CD14-positive monocyte (primary cell): Measurements from ENCODE around the gene PRLR. TPM values are rescaled to one million over a fixed set of nuclear protein-coding genes. Genes with fewer than 3 reads are reported as not detected.

Source experiments
- DNase-seq, 3 donors: peaks; one replicate each; pipeline ENCODE4 v3.0.0-alpha.2; 2011 to 2022
- H2AFZ ChIP-seq: 2 replicates; pipeline ENCODE4 v1.6.0; 2012; ENCODE audit warnings: mild to moderate bottlenecking, low read depth, low read length, inconsistent platforms; ENCODE audit not compliant: insufficient read depth, poor library complexity, severe bottlenecking
- H3K27ac ChIP-seq, 2 donors: 1 replicate in 1 of 2; 2 replicates in 1 of 2; pipeline ENCODE4 v1.5.1; 2012 to 2013; ENCODE audit warnings: low read length in 2 of 2, control low read depth in 1 of 2, inconsistent platforms in 1 of 2, low read depth in 1 of 2, mild to moderate bottlenecking in 1 of 2
- H3K27me3 ChIP-seq, 2 donors: one replicate each; pipeline versions ENCODE4 v1.6.0 to v1.6.1; 2011 to 2013; ENCODE audit warnings: low read length in 2 of 2; ENCODE audit not compliant: control insufficient read depth in 2 of 2, insufficient read depth in 2 of 2
- H3K36me3 ChIP-seq, 2 donors: replicated peaks in 1 of 2; 1 replicate in 1 of 2; 2 replicates in 1 of 2; pipeline versions ENCODE4 v1.5.1 to v1.6.1; 2012 to 2013; ENCODE audit warnings: low read length in 2 of 2, control low read depth in 1 of 2, inconsistent platforms in 1 of 2, mild to moderate bottlenecking in 1 of 2; ENCODE audit not compliant: insufficient read depth in 2 of 2, control insufficient read depth in 1 of 2
- H3K4me1 ChIP-seq, 2 donors: 1 replicate in 1 of 2; 2 replicates in 1 of 2; pipeline versions ENCODE4 v1.5.1 to v1.6.1; 2012 to 2013; ENCODE audit warnings: low read length in 2 of 2, control low read depth in 1 of 2, inconsistent platforms in 1 of 2, mild to moderate bottlenecking in 1 of 2, moderate library complexity in 1 of 2; ENCODE audit not compliant: insufficient read depth in 2 of 2, control insufficient read depth in 1 of 2
- H3K4me2 ChIP-seq: replicated peaks from 2 replicates; pipeline ENCODE3; 2012; ENCODE audit warnings: low read length, moderate library complexity, mild to moderate bottlenecking; ENCODE audit not compliant: poor library complexity, severe bottlenecking; ENCODE audit errors: extremely low read depth
- H3K4me3 ChIP-seq, 3 experiments: fragments of 200-600 bp in 1 of 3; sonication (generic) in 1 of 3; replicated peaks in 1 of 3; 1 replicate in 2 of 3; 2 replicates in 1 of 3; pipeline ENCODE4 v1.5.1; 2011 to 2013; ENCODE audit warnings: low read length in 3 of 3, mild to moderate bottlenecking in 3 of 3, control low read depth in 2 of 3, low read depth in 2 of 3, inconsistent platforms in 1 of 3, moderate library complexity in 1 of 3
- H3K79me2 ChIP-seq: 2 replicates; pipeline ENCODE4 v1.6.0; 2012; ENCODE audit warnings: mild to moderate bottlenecking, control low read depth, inconsistent platforms, low read length, moderate library complexity; ENCODE audit not compliant: insufficient read depth
- H3K9ac ChIP-seq: 2 replicates; pipeline ENCODE4 v1.6.0; 2017; ENCODE audit warnings: low read length, mild to moderate bottlenecking; ENCODE audit not compliant: insufficient read depth, poor library complexity, severe bottlenecking
- H3K9me3 ChIP-seq, 2 donors: replicated peaks in 1 of 2; 1 replicate in 1 of 2; 2 replicates in 1 of 2; pipeline versions ENCODE4 v1.5.1 to v1.6.1; 2012 to 2013; ENCODE audit warnings: low read length in 2 of 2, control low read depth in 1 of 2; ENCODE audit not compliant: control insufficient read depth in 1 of 2, insufficient read depth in 1 of 2
- H4K20me1 ChIP-seq: 2 replicates; pipeline ENCODE4 v1.6.0; 2012; ENCODE audit warnings: mild to moderate bottlenecking, low read length, control low read depth, moderate library complexity; ENCODE audit not compliant: insufficient read depth
- H3K27ac Mint-ChIP-seq, 7 donors: one replicate each; pipeline ENCODE4 v1.8.0; 2020; ENCODE audit warnings: mild to moderate bottlenecking in 7 of 7, mixed read lengths in 7 of 7, moderate library complexity in 6 of 7, inconsistent platforms in 2 of 7
- H3K27me3 Mint-ChIP-seq, 3 donors: one replicate each; pipeline ENCODE4 v1.8.0; 2021 to 2022; ENCODE audit warnings: low read depth in 3 of 3, mild to moderate bottlenecking in 3 of 3, mixed read lengths in 3 of 3, moderate library complexity in 3 of 3, inconsistent platforms in 1 of 3
- H3K36me3 Mint-ChIP-seq, 2 donors: one replicate each; pipeline ENCODE4 v1.8.0; 2020; ENCODE audit warnings: mixed read lengths in 2 of 2, inconsistent platforms in 1 of 2, mild to moderate bottlenecking in 1 of 2
- H3K4me1 Mint-ChIP-seq: one replicate; pipeline ENCODE4 v1.8.0; 2020; ENCODE audit warnings: mild to moderate bottlenecking, mixed read lengths
- H3K4me3 Mint-ChIP-seq, 2 donors: one replicate each; pipeline ENCODE4 v1.8.0; 2020; ENCODE audit warnings: mild to moderate bottlenecking in 2 of 2, mixed read lengths in 2 of 2, moderate library complexity in 1 of 2
- H3K9me3 Mint-ChIP-seq, 7 donors: one replicate each; pipeline ENCODE4 v1.8.0; 2020 to 2022; ENCODE audit warnings: mixed read lengths in 7 of 7, mild to moderate bottlenecking in 6 of 7, moderate library complexity in 6 of 7, inconsistent platforms in 2 of 7
- CTCF ChIP-seq: fragments of 200-600 bp; IDR thresholded peaks from one replicate; pipeline ENCODE4 v1.8.0; 2022; ENCODE audit warnings: antibody characterized with exemption, mild to moderate bottlenecking
- WGBS: methylation state at CpG from one replicate; pipeline ENCODE4 v1.1.5; 2013; ENCODE audit warnings: missing lambda C conversion rate; ENCODE audit not compliant: insufficient coverage; 5-methylcytosine and 5-hydroxymethylcytosine counted together
- intact Hi-C, 2 donors: fragments of 100-400 bp; cut with micrococcal nuclease; formaldehyde crosslinking; loops; one replicate each; pipeline versions ENCODE4 v1.15.0 to v1.15.1; 2023
- polyA plus RNA-seq, 3 donors: library from polyadenylated mRNA; depleted of rRNA in 1 of 3; unstranded in 2 of 3; stranded (reverse) in 1 of 3; fragments of 300-500 nt in 2 of 3; fragments of >200 nt in 1 of 3; fragmentation: Illumina TruSeq in 2 of 3; gene quantifications; 1 replicate in 2 of 3; 2 replicates in 1 of 3; pipeline ENCODE4 v1.2.3, GENCODE V29; 2012 to 2021

Gene PRLR
- polyA plus RNA-seq, 3 donors = 0.12 to 1.7 (median 0.88) TPM

DNA sequence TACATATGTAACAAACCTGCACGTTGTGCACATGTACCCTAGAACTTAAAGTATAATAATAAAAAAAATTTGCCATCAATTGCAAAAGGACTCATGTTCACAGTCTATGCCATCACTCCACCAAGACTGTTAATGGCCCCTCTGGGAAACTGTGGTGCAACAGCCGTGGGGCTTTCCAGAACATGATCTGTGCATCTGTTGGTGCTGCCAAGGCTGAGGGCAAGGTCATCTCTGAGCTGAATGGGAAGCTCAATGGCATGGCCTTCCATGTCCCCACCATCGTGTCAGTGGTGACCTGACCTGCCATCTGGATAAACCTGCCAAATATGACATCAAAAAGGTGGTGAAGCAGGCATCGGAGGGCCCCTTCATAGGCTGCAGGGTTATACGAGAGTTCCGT lies 149.2 kb downstream of the PRLR start:
- peaks cover 59 to 82% of the 10 kb centered on the region in 2 donors for H3K36me3 Mint-ChIP-seq
- 83% methylated on average over 2 of the region's 6 CpGs for WGBS

DNA sequence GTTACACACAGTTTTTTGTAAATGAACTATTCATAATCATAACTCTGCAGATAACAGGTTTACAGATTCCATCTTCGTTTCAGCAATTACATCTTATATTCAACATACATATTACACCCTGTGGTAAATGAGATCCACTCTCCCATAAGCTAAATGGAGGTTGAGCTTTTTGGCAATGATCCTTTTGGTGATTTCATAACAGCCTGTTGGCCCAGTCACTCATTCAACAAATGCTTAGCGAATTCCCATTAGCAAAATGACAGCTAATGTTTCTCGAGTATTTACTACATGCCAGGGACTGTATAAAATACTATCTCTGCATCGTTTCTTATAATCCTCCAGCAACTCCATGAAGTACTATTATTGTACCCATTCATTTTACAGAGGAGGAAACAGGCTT lies 157.1 kb downstream of the PRLR start:
- Histone ChIP-seq H3K79me2 (no peaks in the 10 kb centered on the region), H3K9me3 (peaks cover 0 to 4% of the 10 kb centered on the region in 2 donors), H4K20me1 (no peaks in the 10 kb centered on the region), H2AFZ (no peak overlapping the region), H3K27me3 (no peaks in the 10 kb centered on the region), H3K36me3 (peaks cover 19 to 55% of the 10 kb centered on the region in 2 donors), H3K4me3 (no peak overlapping the region), H3K4me2 (no peak overlapping the region), H3K27ac (no peak overlapping the region), H3K4me1 (no peaks in the 10 kb centered on the region), H3K9ac (no peak overlapping the region)
- Mint-ChIP-seq H3K27me3 (no peaks in the 10 kb centered on the region), H3K4me1 (no peaks in the 10 kb centered on the region), H3K4me3 (no peak overlapping the region), H3K9me3 (peaks cover 0 to 15% (median 8%) of the 10 kb centered on the region in 7 donors), H3K27ac (no peak overlapping the region), H3K36me3 (peaks cover 60 to 78% of the 10 kb centered on the region in 2 donors)
- intact Hi-C loops = no loop called here
- no peak for TF ChIP-seq CTCF
- DNase-seq = no peak
- WGBS = 100% methylated on average over 1 of the region's 4 CpGs

More for the DNA sequence above, 149.2 kb downstream of the PRLR start:
- no peak overlapping the region for H3K9ac ChIP-seq
- no peak for TF ChIP-seq CTCF
- H4K20me1 ChIP-seq = no peaks in the 10 kb centered on the region
- intact Hi-C loops = no loop called here
- no peak overlapping the region for H2AFZ ChIP-seq
- H3K9me3 Mint-ChIP-seq = peaks cover 0 to 12% (median 4%) of the 10 kb centered on the region in 7 donors
- H3K79me2 ChIP-seq = no peaks in the 10 kb centered on the region
- no peak overlapping the region for H3K4me3 ChIP-seq
- no peak overlapping the region for H3K27ac ChIP-seq
- no peak for DNase-seq
- H3K27me3 Mint-ChIP-seq = no peaks in the 10 kb centered on the region
- H3K9me3 ChIP-seq = no peaks in the 10 kb centered on the region
- H3K4me1 ChIP-seq = no peaks in the 10 kb centered on the region
- no peaks in the 10 kb centered on the region for H3K4me1 Mint-ChIP-seq
- H3K27me3 ChIP-seq = no peaks in the 10 kb centered on the region
- no peak overlapping the region for H3K4me2 ChIP-seq
- H3K4me3 Mint-ChIP-seq = no peak overlapping the region
- H3K36me3 ChIP-seq = peaks cover 18 to 51% of the 10 kb centered on the region in 2 donors
- no peak overlapping the region for H3K27ac Mint-ChIP-seq
